Posterior cingulate gyrus (tissue), 11 donors: Measurements from ENCODE around the gene LDLRAD2.

Source experiments
- DNase-seq, 10 donors: peaks; one replicate each; pipeline versions ENCODE4 v3.0.0 to v3.0.0-alpha.2; 2020 to 2021; ENCODE audit warnings: mixed read lengths in 3 of 10
- intact Hi-C: fragments of 100-400 bp; cut with DNase I; formaldehyde crosslinking; loops from one replicate; pipeline ENCODE4 v1.15.1; 2023

Gene LDLRAD2

GRCh38 chr1:21839337-21840037 is 27.4 kb downstream of the LDLRAD2 start:
- intact Hi-C loops, result no loop called here
- peak in 1 of 10 donors; percentile 78 for DNase-seq

- no peak for DNase-seq
- intact Hi-C loops, result no loop called here
These were observed 28.9 kb downstream of the LDLRAD2 start for GRCh38 chr1:21840981-21841380.

GRCh38 chr1:21841852-21842466 is 29.9 kb downstream of the LDLRAD2 start:
- intact Hi-C loops, result no loop called here
- DNase-seq, result peak in 1 of 10 donors; percentile 66

- intact Hi-C loops, result no loop called here
- DNase-seq, result no peak
These were observed 30.6 kb downstream of the LDLRAD2 start for GRCh38 chr1:21842606-21843162.

GRCh38 chr1:21843208-21843607 is 31.1 kb downstream of the LDLRAD2 start:
- DNase-seq, result no peak
- intact Hi-C loops, result no loop called here

- intact Hi-C loops, result no loop called here
- DNase-seq, result no peak
These were observed 31.9 kb downstream of the LDLRAD2 start for GRCh38 chr1:21843996-21844395.

GRCh38 chr1:21845646-21846641 is 33.9 kb downstream of the LDLRAD2 start:
- intact Hi-C loops, result no loop called here
- DNase-seq, result no peak

GRCh38 chr1:21847223-21848205 is 35.4 kb downstream of the LDLRAD2 start:
- DNase-seq, result no peak
- intact Hi-C loops, result no loop called here

GRCh38 chr1:21848524-21849174 is 36.6 kb downstream of the LDLRAD2 start:
- no peak for DNase-seq
- intact Hi-C loops, result no loop called here

GRCh38 chr1:21849909-21850576 is 38.0 kb downstream of the LDLRAD2 start:
- no peak for DNase-seq
- intact Hi-C loops, result no loop called here

GRCh38 chr1:21851430-21852250 is 39.6 kb downstream of the LDLRAD2 start:
- DNase-seq, result no peak
- intact Hi-C loops, result no loop called here

- intact Hi-C loops, result no loop called here
- DNase-seq, result peak in 1 of 10 donors; percentile 70
These were observed 40.4 kb downstream of the LDLRAD2 start for GRCh38 chr1:21852282-21853130.

- no peak for DNase-seq
- intact Hi-C loops, result no loop called here
These were observed 41.0 kb downstream of the LDLRAD2 start for GRCh38 chr1:21853131-21853427.

GRCh38 chr1:21854090-21854750 is 42.2 kb downstream of the LDLRAD2 start:
- DNase-seq, result no peak
- intact Hi-C loops, result no loop called here

- no peak for DNase-seq
- intact Hi-C loops, result no loop called here
These were observed 42.7 kb downstream of the LDLRAD2 start for GRCh38 chr1:21854751-21855131.

GRCh38 chr1:21855257-21856096 is 43.4 kb downstream of the LDLRAD2 start:
- no peak for DNase-seq
- intact Hi-C loops, result no loop called here
